HepG2 (cell line): ENCODE results near the gene SCAPER. TPM values are rescaled to one million over a fixed set of nuclear protein-coding genes. Genes with fewer than 3 reads are reported as not detected.

Experiments used
- ATAC-seq: fragments of 200-7000 bp; cut with Tn5 transposase; 3 replicates; pipeline ENCODE4 v1.9.1; 2020; ENCODE audit warnings: mild to moderate bottlenecking, moderate library complexity
- BruUV-seq: library from RNA; stranded (reverse); fragments of 400-500 nt; replicated peaks from 2 replicates; lab custom pipeline; 2021; lab: Mats Ljungman, UMichigan
- CTCF ChIA-PET: fragments of 300-600 bp; formaldehyde crosslinking; extraction: SDS; loops from one replicate; lab custom pipeline; 2021; ENCODE audit warnings: low total read pairs, inconsistent platforms, low intra/inter-chr PET ratio; lab: Yijun Ruan, JAX
- POLR2A ChIA-PET: fragments of 350-600 bp; sonication (Branson Sonifier 250); formaldehyde crosslinking; loops from one replicate; lab custom pipeline; 2020; ENCODE audit warnings: antibody characterized with exemption, inconsistent platforms; lab: Yijun Ruan, JAX
- DNase-seq: peaks from one replicate; pipeline ENCODE4 v3.0.0-alpha.2; 2015; ENCODE audit warnings: low spot score
- FAIRE-seq: peaks from 3 replicates; lab custom pipeline; 2011; peaks lifted over from hg19 to GRCh38; lab: Jason Lieb, UNC
- H2AFZ ChIP-seq: one replicate; pipeline ENCODE4 v1.6.1; 2011; ENCODE audit warnings: low read length, inconsistent platforms
- H3K27ac ChIP-seq: fragments of 300-600 bp; 3 replicates; pipeline ENCODE4 v1.8.0; 2011; ENCODE audit warnings: mixed run types, mild to moderate bottlenecking, mixed read lengths, low read length, inconsistent platforms; ENCODE audit not compliant: insufficient read depth; ENCODE audit errors: extremely low read length
- H3K27me3 ChIP-seq, 2 experiments: fragments of 200-600 bp in 1 of 2; 2 replicates in 1 of 2; 3 replicates in 1 of 2; pipeline versions ENCODE4 v1.6.0 to v1.8.0; 2011; ENCODE audit warnings: low read length in 2 of 2, mild to moderate bottlenecking in 2 of 2, moderate library complexity in 2 of 2, inconsistent platforms in 1 of 2; ENCODE audit not compliant: insufficient read depth in 2 of 2, control insufficient read depth in 1 of 2
- H3K36me3 ChIP-seq, 2 experiments: fragments of 200-600 bp in 1 of 2; replicated peaks in 1 of 2; 2 replicates in 1 of 2; 3 replicates in 1 of 2; pipeline versions ENCODE4 v1.5.1 to v1.8.0; 2011; ENCODE audit warnings: low read length in 2 of 2, inconsistent platforms in 1 of 2; ENCODE audit not compliant: insufficient read depth in 2 of 2, control insufficient read depth in 1 of 2
- H3K4me1 ChIP-seq: 2 replicates; pipeline ENCODE4 v1.5.1; 2012; ENCODE audit warnings: low read length, inconsistent platforms; ENCODE audit not compliant: insufficient read depth
- H3K4me2 ChIP-seq: 2 replicates; pipeline ENCODE4 v1.6.0; 2011; ENCODE audit warnings: low read depth, low read length, inconsistent platforms
- H3K4me3 ChIP-seq, 3 experiments: fragments of 200-600 bp in 1 of 3; sonication (generic), shearing (Covaris generic) in 1 of 3; replicated peaks in 1 of 3; 2 replicates each; pipeline ENCODE4 v1.5.1; 2011 to 2016; ENCODE audit warnings: low read length in 3 of 3, inconsistent platforms in 2 of 3, low read depth in 2 of 3, mild to moderate bottlenecking in 2 of 3, control low read depth in 1 of 3, mixed read lengths in 1 of 3; ENCODE audit not compliant: insufficient read depth in 1 of 3
- H3K79me2 ChIP-seq: one replicate; pipeline ENCODE4 v1.6.1; 2011; ENCODE audit warnings: low read length, inconsistent platforms; ENCODE audit not compliant: insufficient read depth
- H3K9ac ChIP-seq: 2 replicates; pipeline ENCODE4 v1.6.0; 2011; ENCODE audit warnings: mild to moderate bottlenecking, low read depth, low read length, inconsistent platforms; ENCODE audit not compliant: insufficient read depth
- H3K9me3 ChIP-seq: 2 replicates; pipeline ENCODE4 v1.5.1; 2012; ENCODE audit warnings: mild to moderate bottlenecking, low read length
- H4K20me1 ChIP-seq: 2 replicates; pipeline ENCODE4 v1.6.0; 2011; ENCODE audit warnings: inconsistent platforms, mild to moderate bottlenecking, low read length, moderate library complexity; ENCODE audit not compliant: insufficient read depth
- ELF4 ChIP-seq: sonication (generic); formaldehyde crosslinking; IDR thresholded peaks from 2 replicates; pipeline ENCODE4 v1.5.0; 2020; ENCODE audit warnings: missing genetic modification reagents, mild to moderate bottlenecking, moderate library complexity, borderline replicate concordance
- ERF ChIP-seq: IDR thresholded peaks from 2 replicates; pipeline ENCODE4 v1.6.1; 2018; ENCODE audit warnings: missing biosample characterization, missing genetic modification reagents
- FOXA1 ChIP-seq, 2 experiments: fragments of 450-650 bp in 1 of 2; sonication (generic) in 1 of 2; formaldehyde crosslinking in 1 of 2; IDR thresholded peaks; 2 replicates each; pipeline versions ENCODE4 v1.4.0 to v1.6.1; 2016 to 2020; ENCODE audit warnings: missing genetic modification reagents in 1 of 2
- HDAC1 ChIP-seq: sonication (generic); formaldehyde crosslinking; IDR thresholded peaks from 2 replicates; pipeline ENCODE4 v1.5.1; 2020; ENCODE audit warnings: mild to moderate bottlenecking, missing genetic modification reagents
- KAT8 ChIP-seq: IDR thresholded peaks from 2 replicates; pipeline ENCODE4 v1.6.1; 2016; ENCODE audit warnings: missing genetic modification reagents, missing compliant biosample characterization
- MAFG ChIP-seq: sonication (generic); formaldehyde crosslinking; IDR thresholded peaks from 2 replicates; pipeline ENCODE4 v1.5.1; 2020; ENCODE audit warnings: mild to moderate bottlenecking, missing genetic modification reagents
- NFKB2 ChIP-seq: sonication (generic); formaldehyde crosslinking; IDR thresholded peaks from 2 replicates; pipeline ENCODE4 v1.4.0; 2020; ENCODE audit warnings: missing genetic modification reagents, borderline replicate concordance
- PHF20 ChIP-seq: sonication (generic); formaldehyde crosslinking; IDR thresholded peaks from 2 replicates; pipeline ENCODE4 v1.5.0; 2020; ENCODE audit warnings: mild to moderate bottlenecking, missing genetic modification reagents
- SOX6 ChIP-seq, 2 experiments: fragments of 450-650 bp in 1 of 2; sonication (generic) in 1 of 2; formaldehyde crosslinking in 1 of 2; IDR thresholded peaks; 2 replicates each; pipeline versions ENCODE4 v1.4.0 to v1.6.1; 2017 to 2020; ENCODE audit warnings: antibody characterized with exemption in 1 of 2, mild to moderate bottlenecking in 1 of 2, missing genetic modification reagents in 1 of 2
- YEATS2 ChIP-seq: sonication (generic); formaldehyde crosslinking; IDR thresholded peaks from 2 replicates; pipeline ENCODE4 v1.4.0; 2020; ENCODE audit warnings: missing genetic modification reagents, borderline replicate concordance
- ZNF121 ChIP-seq: sonication (generic); formaldehyde crosslinking; IDR thresholded peaks from 2 replicates; pipeline ENCODE4 v1.5.0; 2020; ENCODE audit warnings: mild to moderate bottlenecking, missing genetic modification reagents
- ZNF232 ChIP-seq: sonication (generic); formaldehyde crosslinking; IDR thresholded peaks from 2 replicates; pipeline ENCODE4 v1.4.0; 2020; ENCODE audit warnings: missing genetic modification reagents, borderline replicate concordance
- ZNF235 ChIP-seq: sonication (generic); formaldehyde crosslinking; IDR thresholded peaks from 2 replicates; pipeline ENCODE4 v1.8.1; 2023; ENCODE audit warnings: mild to moderate bottlenecking, missing genetic modification reagents, borderline replicate concordance
- ZNF343 ChIP-seq: sonication (generic); formaldehyde crosslinking; IDR thresholded peaks from 2 replicates; pipeline ENCODE4 v1.4.0; 2020; ENCODE audit warnings: mild to moderate bottlenecking, missing genetic modification reagents
- ZNF430 ChIP-seq: sonication (generic); formaldehyde crosslinking; IDR thresholded peaks from 2 replicates; pipeline ENCODE4 v1.9.0; 2021; ENCODE audit warnings: mild to moderate bottlenecking, missing genetic modification reagents
- ZNF598 ChIP-seq: sonication (generic); formaldehyde crosslinking; IDR thresholded peaks from 2 replicates; pipeline ENCODE4 v1.5.1; 2020; ENCODE audit warnings: mild to moderate bottlenecking, missing genetic modification reagents, borderline replicate concordance
- ZNF670 ChIP-seq: sonication (generic); formaldehyde crosslinking; IDR thresholded peaks from 2 replicates; pipeline ENCODE4 v1.8.0; 2022; ENCODE audit warnings: mild to moderate bottlenecking, missing genetic modification reagents, borderline replicate concordance
- WGBS: methylation state at CpG from one replicate; pipeline ENCODE4 v1.1.6; 2017; ENCODE audit warnings: low lambda C conversion rate; 5-methylcytosine and 5-hydroxymethylcytosine counted together
- in situ Hi-C: cut with HindIII; loops from 2 replicates; pipeline ENCODE4 v1.10.0; 2017; ENCODE audit warnings: low pct_unique_long_range_greater_than_20kb; ENCODE audit not compliant: extremely low pct_ligation_motif_present
- intact Hi-C: fragments of 100-400 bp; cut with micrococcal nuclease; formaldehyde crosslinking; loops from one replicate; pipeline ENCODE4 v1.10.0; 2022; ENCODE audit not compliant: unreplicated experiment
- polyA plus RNA-seq, 8 experiments: library from polyadenylated mRNA; depleted of rRNA in 3 of 8; stranded (reverse) in 7 of 8; unstranded in 1 of 8; fragments of >200 nt; fragmentation: Illumina TruSeq in 4 of 8; extraction: Trizol in 4 of 8; gene quantifications; 2 replicates each; pipeline versions ENCODE4 v1.2.1 to v1.2.3, GENCODE V29; 2011 to 2016; ENCODE audit warnings: low read depth in 4 of 8, missing spikeins in 1 of 8, mixed read lengths in 1 of 8; ENCODE audit not compliant: insufficient read depth in 1 of 8
- total RNA-seq, 5 experiments: library from RNA; depleted of rRNA; stranded (reverse); fragments of >200 nt; fragmentation: Illumina TruSeq; extraction: Trizol; gene quantifications; 2 replicates each; pipeline ENCODE4 v1.2.3, GENCODE V29; 2016; ENCODE audit warnings: low read depth in 1 of 5
- TF ChIP-seq, protein P1 (sequence below): sonication (generic); formaldehyde crosslinking; IDR thresholded peaks from 2 replicates; pipeline ENCODE4 v1.5.1; 2020; ENCODE audit warnings: mild to moderate bottlenecking, missing genetic modification reagents, borderline replicate concordance

SCAPER gene
- total and polyA plus RNA-seq, 2 of the 13 experiments (the other 11 are each of a cell fraction or from before 2014, with no cell fraction given) = 4.3 to 10.5 TPM

DNA sequence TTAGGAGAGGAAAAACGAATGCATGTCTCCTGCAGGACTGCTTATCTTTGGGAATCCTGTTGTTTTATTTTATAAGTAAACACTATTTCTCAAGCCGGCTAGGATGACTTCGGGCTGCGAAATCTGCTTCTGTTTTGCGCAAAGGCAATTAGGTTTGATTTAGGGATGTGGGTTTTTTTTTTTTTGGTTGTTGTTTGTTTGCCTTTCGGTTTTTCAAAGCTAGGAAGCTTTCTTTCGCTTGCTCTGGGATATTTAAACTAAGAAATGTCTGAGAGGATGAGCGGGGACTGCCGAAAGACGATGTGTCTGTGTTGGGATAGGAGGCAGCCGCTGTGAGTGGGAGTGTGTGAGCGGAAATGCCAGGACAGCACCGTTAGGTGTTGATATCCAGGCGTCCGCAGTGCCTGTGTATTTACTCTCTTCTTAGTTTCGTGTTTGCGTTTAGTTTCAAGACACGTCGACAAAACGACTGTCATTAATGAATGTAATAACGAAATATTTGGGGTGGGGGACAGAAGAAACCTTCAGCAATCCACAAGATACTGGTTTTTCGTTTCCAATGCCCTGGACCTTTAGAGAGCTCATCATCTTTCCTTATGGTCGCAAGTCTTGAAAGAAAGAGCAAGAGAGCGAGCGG lies 568.0 kb downstream of the SCAPER start:
- H3K4me2 ChIP-seq = peak overlapping the region; percentile 95
- H3K36me3 ChIP-seq = peaks cover 6 to 18% of the 10 kb centered on the region in 2 experiments; a peak in 4 of 5 replicates
- peaks cover 8% of the 10 kb centered on the region; the same call in 1 of the 2 replicates for H4K20me1 ChIP-seq
- H3K27me3 ChIP-seq = no peaks in the 10 kb centered on the region; a peak in 1 of 5 replicates
- ChIA-PET POLR2A (interaction anchor here (0.6 to 5.5 kb wide), 17 partner anchors 8 to 1145 kb away, joined by 3 to 132 read pairs (median 5); partner anchors contain the start of gene ETFA), CTCF (no interaction called here)
- DNase-seq = peak; percentile 39
- H3K4me3 ChIP-seq = peak overlapping the region; percentile 77 to 93 (median 93)
- in situ Hi-C loops = no loop called here
- peak; percentile 49 for ATAC-seq
- peaks cover 48% of the 10 kb centered on the region for H3K4me1 ChIP-seq
- TSS peak; percentile 79 for BruUV-seq
- peak; percentile 83 for FAIRE-seq
- under 1% methylated on average over 25 of the region's 25 CpGs for WGBS
- H3K9ac ChIP-seq = peak overlapping the region; percentile 84
- H3K9me3 ChIP-seq = no peaks in the 10 kb centered on the region
- peak overlapping the region; percentile 75 for H3K27ac ChIP-seq
- peaks cover 31% of the 10 kb centered on the region for H3K79me2 ChIP-seq
- peak overlapping the region; percentile 66 for H2AFZ ChIP-seq
- intact Hi-C loops = loop anchor here (5.0 to 10.0 kb wide), 3 partner anchors 35 to 530 kb away; no protein-coding TSS in a partner anchor
- TF ChIP-seq KAT8 (CRISPR knock-in tag) (no peak), YEATS2 (CRISPR knock-in tag) (peak; percentile 15; the same call in 1 of the 2 replicates), HDAC1 (CRISPR knock-in tag) (peak; percentile 16; the same call in 1 of the 2 replicates), ZNF670 (CRISPR knock-in tag) (0 out of 2 replicates have a peak, but pooled peaks have one; percentile 7), SOX6 (IDR thresholded peaks at IDR 0.05) (no peak), SOX6 (CRISPR knock-in tag; IDR thresholded peaks at IDR 0.05) (peak; percentile 33; the same call in 1 of the 2 replicates), ZNF232 (CRISPR knock-in tag) (no peak), ZNF121 (CRISPR knock-in tag) (0 out of 2 replicates have a peak, but pooled peaks have one; percentile 9), FOXA1 (IDR thresholded peaks at IDR 0.05) (no peak), FOXA1 (CRISPR knock-in tag; IDR thresholded peaks at IDR 0.05) (peak; percentile 36; the same call in 1 of the 2 replicates), ZNF235 (CRISPR knock-in tag) (0 out of 2 replicates have a peak, but pooled peaks have one; percentile 5), ZNF343 (CRISPR knock-in tag) (peak; percentile 15; the same call in 1 of the 2 replicates), ZNF598 (CRISPR knock-in tag) (no peak), MAFG (CRISPR knock-in tag) (no peak), ZNF430 (CRISPR knock-in tag) (no peak), PHF20 (peak; percentile 10; the same call in 1 of the 2 replicates), NFKB2 (CRISPR knock-in tag) (no peak), ELF4 (peak; percentile 48; the same call in 1 of the 2 replicates), ERF (CRISPR knock-in tag) (0 out of 2 replicates have a peak, but pooled peaks have one; percentile 12)
- TF ChIP-seq, protein P1, sequence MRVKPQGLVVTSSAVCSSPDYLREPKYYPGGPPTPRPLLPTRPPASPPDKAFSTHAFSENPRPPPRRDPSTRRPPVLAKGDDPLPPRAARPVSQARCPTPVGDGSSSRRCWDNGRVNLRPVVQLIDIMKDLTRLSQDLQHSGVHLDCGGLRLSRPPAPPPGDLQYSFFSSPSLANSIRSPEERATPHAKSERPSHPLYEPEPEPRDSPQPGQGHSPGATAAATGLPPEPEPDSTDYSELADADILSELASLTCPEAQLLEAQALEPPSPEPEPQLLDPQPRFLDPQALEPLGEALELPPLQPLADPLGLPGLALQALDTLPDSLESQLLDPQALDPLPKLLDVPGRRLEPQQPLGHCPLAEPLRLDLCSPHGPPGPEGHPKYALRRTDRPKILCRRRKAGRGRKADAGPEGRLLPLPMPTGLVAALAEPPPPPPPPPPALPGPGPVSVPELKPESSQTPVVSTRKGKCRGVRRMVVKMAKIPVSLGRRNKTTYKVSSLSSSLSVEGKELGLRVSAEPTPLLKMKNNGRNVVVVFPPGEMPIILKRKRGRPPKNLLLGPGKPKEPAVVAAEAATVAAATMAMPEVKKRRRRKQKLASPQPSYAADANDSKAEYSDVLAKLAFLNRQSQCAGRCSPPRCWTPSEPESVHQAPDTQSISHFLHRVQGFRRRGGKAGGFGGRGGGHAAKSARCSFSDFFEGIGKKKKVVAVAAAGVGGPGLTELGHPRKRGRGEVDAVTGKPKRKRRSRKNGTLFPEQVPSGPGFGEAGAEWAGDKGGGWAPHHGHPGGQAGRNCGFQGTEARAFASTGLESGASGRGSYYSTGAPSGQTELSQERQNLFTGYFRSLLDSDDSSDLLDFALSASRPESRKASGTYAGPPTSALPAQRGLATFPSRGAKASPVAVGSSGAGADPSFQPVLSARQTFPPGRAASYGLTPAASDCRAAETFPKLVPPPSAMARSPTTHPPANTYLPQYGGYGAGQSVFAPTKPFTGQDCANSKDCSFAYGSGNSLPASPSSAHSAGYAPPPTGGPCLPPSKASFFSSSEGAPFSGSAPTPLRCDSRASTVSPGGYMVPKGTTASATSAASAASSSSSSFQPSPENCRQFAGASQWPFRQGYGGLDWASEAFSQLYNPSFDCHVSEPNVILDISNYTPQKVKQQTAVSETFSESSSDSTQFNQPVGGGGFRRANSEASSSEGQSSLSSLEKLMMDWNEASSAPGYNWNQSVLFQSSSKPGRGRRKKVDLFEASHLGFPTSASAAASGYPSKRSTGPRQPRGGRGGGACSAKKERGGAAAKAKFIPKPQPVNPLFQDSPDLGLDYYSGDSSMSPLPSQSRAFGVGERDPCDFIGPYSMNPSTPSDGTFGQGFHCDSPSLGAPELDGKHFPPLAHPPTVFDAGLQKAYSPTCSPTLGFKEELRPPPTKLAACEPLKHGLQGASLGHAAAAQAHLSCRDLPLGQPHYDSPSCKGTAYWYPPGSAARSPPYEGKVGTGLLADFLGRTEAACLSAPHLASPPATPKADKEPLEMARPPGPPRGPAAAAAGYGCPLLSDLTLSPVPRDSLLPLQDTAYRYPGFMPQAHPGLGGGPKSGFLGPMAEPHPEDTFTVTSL (CRISPR knock-in tag) = 0 out of 2 replicates have a peak, but pooled peaks have one; percentile 30
